Endometrium (tissue), 2 donors: ENCODE results near the gene ACAD10.

ENCODE experiments used
- FAIRE-seq: peaks from 2 replicates; lab custom pipeline; 2012; peaks lifted over from hg19 to GRCh38; lab: Jason Lieb, UNC
- donor health status: control.
- donor health status: control.

Gene ACAD10

DNA sequence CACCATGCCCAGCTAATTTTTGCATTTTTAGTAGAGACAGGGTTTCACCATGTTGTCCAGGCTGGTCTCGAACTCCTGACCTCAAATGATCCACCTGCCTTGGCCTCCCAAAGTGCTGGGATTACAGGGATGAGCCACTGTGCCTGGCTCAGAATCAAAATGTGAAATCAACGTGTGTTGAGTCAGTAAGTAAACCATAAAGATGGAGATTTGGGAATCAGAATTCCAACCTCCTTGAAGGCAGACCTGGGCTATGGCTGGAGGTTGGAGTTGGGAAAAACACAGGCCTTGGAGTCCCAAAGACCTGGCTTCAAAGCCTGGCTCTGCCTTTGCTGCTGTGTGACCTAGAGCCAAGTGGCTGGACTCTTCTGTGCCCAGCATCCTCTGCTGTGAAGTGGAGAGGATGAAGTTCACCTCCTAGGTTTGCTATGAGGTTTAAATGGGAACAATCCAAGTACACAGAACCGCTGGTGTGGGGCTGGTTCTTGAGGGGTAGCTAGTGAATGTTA lies 91.0 kb downstream of the ACAD10 start:
- FAIRE-seq, result no peak

GRCh38 chr12:111777345-111778045 lies 91.6 kb downstream of the ACAD10 start:
- FAIRE-seq, result no peak

- no peak for FAIRE-seq
These were observed 94.3 kb downstream of the ACAD10 start for GRCh38 chr12:111780166-111780565.

DNA sequence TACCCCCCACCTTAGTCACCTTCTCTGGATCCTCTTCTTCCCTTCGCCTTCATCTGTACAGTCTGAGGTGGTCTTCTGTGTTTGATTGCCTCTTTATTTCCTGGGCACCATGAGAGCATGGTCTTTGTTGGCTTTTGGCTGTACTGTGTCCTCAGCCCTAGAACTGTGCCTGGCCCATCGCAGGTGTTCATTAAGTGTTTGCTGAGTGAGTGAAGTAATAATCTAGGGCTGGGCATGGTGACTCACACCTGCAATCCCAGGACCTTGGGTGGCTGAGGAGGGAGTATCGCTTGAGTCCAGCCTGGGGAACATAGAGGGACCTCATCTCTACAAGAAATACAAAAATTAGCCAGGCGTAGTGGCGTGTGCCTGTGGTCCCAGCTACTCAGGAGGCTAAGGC lies 94.8 kb downstream of the ACAD10 start:
- FAIRE-seq, result no peak

DNA sequence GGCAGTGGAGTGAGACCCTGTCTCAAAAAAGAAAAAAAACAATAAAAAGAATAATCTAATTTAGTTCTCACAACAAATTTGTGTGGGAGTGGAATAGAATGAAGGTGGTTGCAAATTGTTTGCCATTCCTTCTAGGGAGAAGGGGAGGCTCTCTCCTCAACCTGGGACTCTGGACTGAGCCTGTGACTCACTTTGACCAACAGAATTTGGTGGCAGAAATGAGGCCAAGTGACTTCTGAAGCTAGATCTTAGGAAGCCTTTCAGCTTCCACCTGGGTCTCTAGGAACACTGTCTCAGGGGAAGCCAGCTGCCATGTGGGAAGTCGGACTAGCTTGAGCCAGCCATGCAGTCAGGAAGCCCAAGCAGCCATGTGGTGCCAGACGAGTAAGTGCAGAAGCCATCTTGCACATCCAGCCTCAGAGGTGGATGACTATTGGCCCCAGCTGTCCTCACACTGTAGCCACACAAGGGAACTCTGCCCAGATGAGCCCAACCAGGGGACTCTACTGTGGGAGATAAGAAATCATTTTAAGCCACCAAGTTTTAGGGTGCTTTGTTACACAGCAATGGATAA lies 95.3 kb downstream of the ACAD10 start:
- no peak for FAIRE-seq

- FAIRE-seq, result no peak
These were observed 97.2 kb downstream of the ACAD10 start for GRCh38 chr12:111783046-111783445.

GRCh38 chr12:111784953-111785352 lies 99.1 kb downstream of the ACAD10 start:
- FAIRE-seq, result no peak

DNA sequence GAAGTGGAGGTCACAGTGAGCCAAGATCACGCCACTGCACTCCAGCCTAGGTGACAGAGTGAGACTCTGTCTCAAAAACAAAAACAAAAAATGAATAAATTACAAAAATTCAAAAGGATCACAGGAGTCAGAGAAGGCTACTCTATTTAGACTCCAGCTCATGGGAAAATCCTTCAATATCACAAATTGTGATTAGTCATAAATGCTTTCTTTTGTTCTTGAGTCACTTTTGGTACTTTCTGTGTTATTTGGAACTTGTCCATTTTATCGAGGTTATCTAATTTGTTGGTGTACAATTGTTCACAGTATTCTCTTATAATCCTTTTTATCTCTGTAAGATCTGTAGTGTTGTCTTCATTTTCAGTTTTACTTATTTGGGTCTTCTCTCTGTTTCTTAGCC lies 99.8 kb downstream of the ACAD10 start:
- FAIRE-seq, result no peak

DNA sequence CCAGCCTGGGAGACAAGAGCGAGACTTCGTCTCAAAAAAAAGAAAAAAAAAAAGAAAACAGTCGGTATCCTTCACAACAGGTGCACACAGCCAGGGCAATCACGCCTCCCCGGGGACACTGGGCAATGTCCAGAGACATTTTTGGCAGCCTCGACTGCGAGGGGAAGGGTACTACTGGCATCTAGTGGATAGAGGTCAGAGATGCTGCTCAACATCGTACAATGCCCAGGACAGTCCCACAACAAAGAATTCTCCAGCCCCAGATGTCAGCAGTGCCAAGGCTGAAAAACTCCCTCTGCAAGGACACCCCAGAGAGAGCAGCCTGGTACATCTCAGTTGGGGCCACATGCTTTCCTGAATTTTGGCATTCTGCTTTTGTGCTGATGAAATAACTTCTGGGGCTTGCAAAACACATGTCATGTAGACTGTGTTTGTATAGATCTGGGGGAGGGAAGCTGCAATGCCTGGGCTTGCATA lies 102.4 kb downstream of the ACAD10 start:
- FAIRE-seq, result no peak

DNA sequence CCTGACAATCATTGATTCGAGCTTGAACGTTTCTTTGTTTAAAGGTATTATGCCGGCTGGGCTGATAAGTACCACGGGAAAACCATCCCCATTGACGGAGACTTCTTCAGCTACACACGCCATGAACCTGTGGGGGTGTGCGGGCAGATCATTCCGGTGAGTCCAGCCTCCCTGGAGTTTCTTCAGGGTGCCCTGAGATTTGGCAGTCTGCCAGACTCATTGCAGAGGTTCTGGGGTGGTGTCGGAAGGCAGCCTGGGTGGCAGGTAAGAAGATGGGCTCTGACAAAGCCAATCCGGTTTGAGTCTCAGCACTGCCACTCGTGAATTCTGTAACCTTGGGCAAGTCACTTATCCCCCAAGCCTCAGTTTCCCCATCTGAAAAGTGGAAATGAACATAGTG lies 103.9 kb downstream of the ACAD10 start:
- no peak for FAIRE-seq

GRCh38 chr12:111791507-111791906 lies 105.7 kb downstream of the ACAD10 start:
- no peak for FAIRE-seq

- FAIRE-seq, result no peak
These were observed 106.5 kb downstream of the ACAD10 start for GRCh38 chr12:111792155-111792855.

DNA sequence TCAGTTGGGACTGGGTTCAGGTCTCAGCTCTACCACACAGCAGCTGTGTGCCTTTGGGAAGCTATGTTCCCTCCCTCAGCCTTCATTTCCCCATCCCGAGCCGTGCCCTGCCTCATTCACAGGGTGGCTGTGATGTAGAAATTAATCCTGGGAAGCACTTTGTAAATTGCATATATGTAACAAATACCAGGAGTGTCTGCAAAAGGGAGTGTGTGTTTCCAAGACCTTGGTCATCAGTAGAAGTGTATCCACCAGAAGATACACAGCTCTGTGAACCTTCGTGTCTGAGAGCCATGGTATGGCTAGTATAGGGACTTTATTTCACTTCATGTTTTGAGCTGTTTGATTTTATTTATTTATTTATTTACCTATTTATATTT lies 107.0 kb downstream of the ACAD10 start:
- FAIRE-seq, result no peak

- FAIRE-seq, result no peak
These were observed 112.3 kb downstream of the ACAD10 start for GRCh38 chr12:111798182-111798581.

GRCh38 chr12:111799758-111800157 lies 113.9 kb downstream of the ACAD10 start:
- FAIRE-seq, result no peak

DNA sequence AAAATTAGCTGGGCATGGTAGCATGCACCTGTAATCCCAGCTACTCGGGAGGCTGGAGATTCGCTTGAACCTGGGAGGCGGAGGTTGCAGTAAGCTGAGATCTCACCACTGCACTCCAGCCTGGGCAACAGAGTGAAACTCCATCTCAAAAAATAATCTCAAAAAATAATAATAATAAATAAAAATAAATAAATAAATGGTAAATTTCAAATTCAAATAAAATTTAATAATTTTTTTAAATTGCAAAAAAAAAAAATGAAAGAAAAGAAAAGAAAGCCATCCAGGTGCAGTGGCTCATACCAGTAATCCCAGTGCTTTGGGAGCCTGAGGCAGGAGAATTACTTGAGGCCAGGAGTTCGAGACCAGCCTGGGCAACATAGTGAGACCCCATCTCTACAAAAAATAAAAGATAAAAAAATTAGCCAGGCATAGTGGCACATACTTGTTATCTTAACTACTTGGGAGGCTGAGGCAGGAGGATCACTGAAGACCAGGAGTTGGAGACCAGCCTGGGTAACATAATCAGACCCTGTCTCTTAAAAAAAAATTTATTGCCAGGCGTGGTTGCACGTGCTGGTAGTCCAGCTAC lies 117.3 kb downstream of the ACAD10 start:
- no peak for FAIRE-seq

DNA sequence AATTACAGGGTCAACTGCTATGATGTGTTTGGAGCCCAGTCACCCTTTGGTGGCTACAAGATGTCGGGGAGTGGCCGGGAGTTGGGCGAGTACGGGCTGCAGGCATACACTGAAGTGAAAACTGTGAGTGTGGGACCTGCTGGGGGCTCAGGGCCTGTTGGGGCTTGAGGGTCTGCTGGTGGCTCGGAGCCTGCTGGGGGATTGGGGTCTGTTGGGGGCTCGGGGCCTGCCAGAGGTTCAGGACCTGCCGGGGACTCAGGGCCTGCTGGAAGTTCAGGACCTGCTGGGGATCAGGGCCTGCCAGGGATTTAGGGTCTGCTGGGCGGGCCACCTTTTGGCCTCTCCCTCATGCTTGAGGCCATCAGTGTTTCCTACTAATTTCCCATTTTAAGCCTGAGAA lies 118.0 kb downstream of the ACAD10 start:
- no peak for FAIRE-seq

GRCh38 chr12:111806304-111806703 lies 120.5 kb downstream of the ACAD10 start:
- FAIRE-seq, result no peak
